Right lung (tissue), 5 donors: Measurements from ENCODE around the gene NOP53. TPM values are rescaled to one million over a fixed set of nuclear protein-coding genes. Genes with fewer than 3 reads are reported as not detected.
"Not testable (repeated sequence)": the region's sequence is repeated elsewhere in the genome, so short reads cannot be mapped to it uniquely, and the experiment has no call there.

Experiments used
- DNase-seq, 2 donors: peaks; one replicate each; pipeline ENCODE4 v3.0.0-alpha.2; 2013
- polyA plus RNA-seq, 5 donors: library from polyadenylated mRNA; unstranded; fragments of 120-200 nt; gene quantifications; one replicate each; pipeline versions ENCODE4 v1.2.1 to v1.2.3, GENCODE V29; 2013; ENCODE audit warnings: inconsistent platforms in 1 of 5, low replicate concordance in 1 of 5; ENCODE audit not compliant: insufficient read length in 5 of 5, insufficient read depth in 1 of 5

Gene NOP53
- polyA plus RNA-seq, 5 donors, result 393 to 541 (median 463) TPM

- DNase-seq, result no peak
These were observed 31.0 kb upstream of the NOP53 start for GRCh38 chr19:47714339-47714738.

- DNase-seq, result not testable (repeated sequence)
These were observed 30.5 kb upstream of the NOP53 start for GRCh38 chr19:47714855-47715254.

- no peak for DNase-seq
These were observed 28.9 kb upstream of the NOP53 start for GRCh38 chr19:47716270-47716937.

GRCh38 chr19:47718415-47719046, 26.8 kb upstream of the NOP53 start:
- DNase-seq, result not testable (repeated sequence)

- DNase-seq, result peak; percentile 95
These were observed 26.1 kb upstream of the NOP53 start for GRCh38 chr19:47719047-47719859.

GRCh38 chr19:47720669-47721422, 24.5 kb upstream of the NOP53 start:
- no peak for DNase-seq

GRCh38 chr19:47723581-47723940, 21.8 kb upstream of the NOP53 start:
- DNase-seq, result peak; percentile 52 to 61

GRCh38 chr19:47725759-47726401, 19.5 kb upstream of the NOP53 start:
- no peak for DNase-seq

GRCh38 chr19:47726467-47726866, 18.9 kb upstream of the NOP53 start:
- no peak for DNase-seq

- not testable (repeated sequence) for DNase-seq
These were observed 17.1 kb upstream of the NOP53 start for GRCh38 chr19:47728295-47728694.

GRCh38 chr19:47729468-47729798, 15.9 kb upstream of the NOP53 start:
- DNase-seq, result peak in 1 of 2 donors; percentile 57

GRCh38 chr19:47729799-47730520, 15.4 kb upstream of the NOP53 start:
- peak in 1 of 2 donors; percentile 53 for DNase-seq

GRCh38 chr19:47730521-47730889, 14.8 kb upstream of the NOP53 start:
- no peak for DNase-seq

GRCh38 chr19:47730910-47731309, 14.4 kb upstream of the NOP53 start:
- no peak for DNase-seq

- DNase-seq, result no peak
These were observed 10.2 kb upstream of the NOP53 start for GRCh38 chr19:47735131-47735530.

- DNase-seq, result no peak
These were observed 4.4 kb upstream of the NOP53 start for GRCh38 chr19:47740866-47741519.

GRCh38 chr19:47741544-47742140, 3.7 kb upstream of the NOP53 start:
- no peak for DNase-seq

GRCh38 chr19:47742634-47743033, 2.7 kb upstream of the NOP53 start:
- no peak for DNase-seq

- not testable (repeated sequence) for DNase-seq
These were observed 783 bp downstream of the NOP53 start for GRCh38 chr19:47746129-47746528.

GRCh38 chr19:47749326-47749725, 4.0 kb downstream of the NOP53 start:
- DNase-seq, result no peak
